ENCODE measurements around the gene PPP4R4. TPM values are rescaled to one million over a fixed set of nuclear protein-coding genes. Genes with fewer than 3 reads are reported as not detected.

PPP4R4 gene
- total and polyA plus RNA-seq, 4 donors, result 1.6 to 25.9 (median 3.8) TPM

DNA sequence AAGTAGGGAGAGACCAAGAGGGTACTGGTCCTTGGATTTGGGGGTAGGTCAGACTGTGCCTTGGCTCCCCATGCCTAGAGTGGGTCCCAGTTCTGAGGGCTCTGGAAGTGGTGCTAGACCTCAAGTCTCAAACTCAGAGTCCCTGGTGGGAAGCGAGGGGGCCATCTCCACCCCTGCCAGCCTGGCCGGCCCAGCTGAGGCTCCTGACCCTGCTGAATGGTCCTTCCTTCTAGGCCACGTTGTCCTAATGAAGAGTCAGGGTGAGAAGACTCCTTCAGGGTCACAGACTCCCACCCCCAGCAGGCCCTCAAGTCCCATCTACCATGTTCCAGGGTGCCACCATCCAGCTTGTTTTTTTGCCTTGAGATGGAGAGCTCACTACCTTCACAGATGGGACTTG, 136.1 kb downstream of the PPP4R4 start:
- H3K9me3 ChIP-seq (ENCODE audit: control insufficient read depth in 4 of 4, insufficient read depth in 3 of 4, low read length in 3 of 4), result peaks cover 0 to 16% (median 1%) of the 10 kb centered on the region in 4 donors
- no peaks in the 10 kb centered on the region for H3K36me3 ChIP-seq (ENCODE audit: control insufficient read depth in 4 of 4, insufficient read depth in 4 of 4, low read length in 4 of 4)
- no peak overlapping the region for H3K9ac ChIP-seq (ENCODE audit: insufficient read depth in 1 of 2, low read length in 2 of 2)
- H3K4me3 ChIP-seq, result no peak overlapping the region
- TF ChIP-seq, protein P1, sequence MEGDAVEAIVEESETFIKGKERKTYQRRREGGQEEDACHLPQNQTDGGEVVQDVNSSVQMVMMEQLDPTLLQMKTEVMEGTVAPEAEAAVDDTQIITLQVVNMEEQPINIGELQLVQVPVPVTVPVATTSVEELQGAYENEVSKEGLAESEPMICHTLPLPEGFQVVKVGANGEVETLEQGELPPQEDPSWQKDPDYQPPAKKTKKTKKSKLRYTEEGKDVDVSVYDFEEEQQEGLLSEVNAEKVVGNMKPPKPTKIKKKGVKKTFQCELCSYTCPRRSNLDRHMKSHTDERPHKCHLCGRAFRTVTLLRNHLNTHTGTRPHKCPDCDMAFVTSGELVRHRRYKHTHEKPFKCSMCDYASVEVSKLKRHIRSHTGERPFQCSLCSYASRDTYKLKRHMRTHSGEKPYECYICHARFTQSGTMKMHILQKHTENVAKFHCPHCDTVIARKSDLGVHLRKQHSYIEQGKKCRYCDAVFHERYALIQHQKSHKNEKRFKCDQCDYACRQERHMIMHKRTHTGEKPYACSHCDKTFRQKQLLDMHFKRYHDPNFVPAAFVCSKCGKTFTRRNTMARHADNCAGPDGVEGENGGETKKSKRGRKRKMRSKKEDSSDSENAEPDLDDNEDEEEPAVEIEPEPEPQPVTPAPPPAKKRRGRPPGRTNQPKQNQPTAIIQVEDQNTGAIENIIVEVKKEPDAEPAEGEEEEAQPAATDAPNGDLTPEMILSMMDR (IDR thresholded peaks at IDR 0.05; ENCODE audit: control extremely low read depth, extremely low read depth), result no peak
- H3K27me3 ChIP-seq (ENCODE audit: control insufficient read depth in 3 of 3, insufficient read depth in 3 of 3, low read length in 2 of 3), result no peaks in the 10 kb centered on the region
- ATAC-seq (ENCODE audit: insufficient read depth, low FRiP score), result no peak
- 86 to 87% methylated on average over 3 of the region's 3 CpGs for WGBS, 2 donors
- DNase-seq, result no peak
- H3K27ac ChIP-seq (ENCODE audit: low read depth in 1 of 2, low read length in 1 of 2), result no peak overlapping the region
- no peaks in the 10 kb centered on the region for H3K4me1 ChIP-seq (ENCODE audit: control insufficient read depth in 5 of 5, insufficient read depth in 5 of 5, low read length in 5 of 5)

DNA sequence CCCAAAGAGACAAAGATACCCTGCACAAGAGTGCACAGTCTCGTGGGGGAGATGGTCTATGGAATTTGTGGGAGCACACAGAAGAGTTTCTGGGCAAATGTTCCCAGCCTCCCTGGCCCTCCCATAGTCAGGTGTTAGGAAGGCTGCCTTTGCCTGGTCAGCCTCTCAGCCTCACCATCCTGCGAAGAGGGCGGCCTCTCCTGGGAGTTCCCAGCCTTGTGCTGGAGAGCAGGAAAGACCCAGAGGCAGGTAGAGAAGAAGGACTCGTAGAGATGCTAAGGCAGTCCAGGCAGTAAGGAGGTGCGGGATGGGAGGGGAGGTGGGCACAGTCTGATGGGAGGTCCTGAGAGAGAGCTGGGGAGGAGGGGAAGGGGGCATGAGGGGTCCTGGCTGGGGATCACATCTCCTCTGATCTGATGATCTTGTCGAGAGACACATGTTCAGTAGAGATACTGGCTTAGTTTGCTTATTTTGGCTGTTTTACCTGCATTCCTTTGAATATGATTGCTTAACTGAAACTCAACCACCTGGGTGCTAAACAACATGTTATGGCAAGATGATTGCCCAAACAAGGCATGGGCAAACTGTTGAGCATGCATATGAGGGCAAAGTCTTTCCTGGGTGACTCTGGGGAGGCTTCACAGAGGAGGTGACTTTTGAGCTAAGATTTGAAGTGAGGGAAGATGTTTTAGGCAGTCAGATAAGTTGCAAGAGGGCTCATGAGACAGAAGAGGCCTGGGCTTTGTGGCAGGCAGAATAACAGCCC, 138.5 kb downstream of the PPP4R4 start:
- H3K9ac ChIP-seq (ENCODE audit: insufficient read depth in 1 of 2, low read length in 2 of 2), result no peak overlapping the region

DNA sequence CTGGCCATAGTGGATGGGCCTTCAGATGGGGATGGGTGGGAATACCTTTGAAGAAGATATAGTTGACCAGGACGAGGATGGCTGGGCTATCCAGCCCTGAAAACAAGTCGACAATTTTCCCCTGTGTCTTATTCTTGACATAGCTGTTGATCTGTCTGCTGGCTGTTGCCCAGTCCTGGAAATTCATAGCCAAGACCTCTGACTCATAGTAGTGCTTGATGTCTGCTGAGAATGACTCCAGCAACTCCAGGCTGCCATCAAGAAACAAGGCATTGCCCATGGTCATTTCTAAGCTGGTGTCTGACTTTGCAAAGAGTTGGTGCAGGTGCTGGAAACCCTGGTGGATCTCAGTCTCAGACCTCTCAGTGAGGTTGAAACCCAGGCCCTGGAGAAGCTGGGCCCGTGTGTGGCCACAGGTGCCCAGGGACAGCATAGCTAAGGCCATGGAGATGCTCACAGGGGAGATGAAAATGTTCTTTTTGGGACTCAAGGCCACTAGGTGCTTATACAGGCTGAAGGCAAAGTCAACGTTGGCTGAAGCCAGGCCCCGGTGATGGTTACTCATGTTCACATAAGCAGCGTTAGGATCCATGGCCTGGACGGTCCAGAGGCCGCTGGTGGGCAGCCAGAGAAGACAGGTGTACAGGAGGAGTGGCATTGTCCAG, 140.0 kb downstream of the PPP4R4 start:
- Histone ChIP-seq H3K4me3 (no peak overlapping the region), H3K9me3 (ENCODE audit: control insufficient read depth in 4 of 4, insufficient read depth in 3 of 4, low read length in 3 of 4) (peaks cover 0 to 6% (median 0%) of the 10 kb centered on the region in 4 donors), H3K4me1 (ENCODE audit: control insufficient read depth in 5 of 5, insufficient read depth in 5 of 5, low read length in 5 of 5) (no peaks in the 10 kb centered on the region), H3K27ac (ENCODE audit: low read depth in 1 of 2, low read length in 1 of 2) (no peak overlapping the region), H3K36me3 (ENCODE audit: control insufficient read depth in 4 of 4, insufficient read depth in 4 of 4, low read length in 4 of 4) (no peaks in the 10 kb centered on the region), H3K27me3 (ENCODE audit: control insufficient read depth in 3 of 3, insufficient read depth in 3 of 3, low read length in 2 of 3) (no peaks in the 10 kb centered on the region), H3K9ac (ENCODE audit: insufficient read depth in 1 of 2, low read length in 2 of 2) (no peak overlapping the region)
- 80 to 90% methylated on average over 8 of the region's 8 CpGs for WGBS, 2 donors
- DNase-seq, result no peak
- TF ChIP-seq, protein P1 (IDR thresholded peaks at IDR 0.05; ENCODE audit: control extremely low read depth, extremely low read depth), result no peak
- no peak for ATAC-seq (ENCODE audit: insufficient read depth, low FRiP score)

More for the DNA sequence above, 138.5 kb downstream of the PPP4R4 start:
- no peak overlapping the region for H3K4me3 ChIP-seq
- 86 to 87% methylated on average over 6 of the region's 6 CpGs for WGBS, 2 donors
- no peaks in the 10 kb centered on the region for H3K4me1 ChIP-seq (ENCODE audit: control insufficient read depth in 5 of 5, insufficient read depth in 5 of 5, low read length in 5 of 5)
- ATAC-seq (ENCODE audit: insufficient read depth, low FRiP score) (no peak), DNase-seq (no peak)
- H3K27ac ChIP-seq (ENCODE audit: low read depth in 1 of 2, low read length in 1 of 2), result no peak overlapping the region
- TF ChIP-seq, protein P1 (IDR thresholded peaks at IDR 0.05; ENCODE audit: control extremely low read depth, extremely low read depth), result no peak
- H3K27me3 ChIP-seq (ENCODE audit: control insufficient read depth in 3 of 3, insufficient read depth in 3 of 3, low read length in 2 of 3), result no peaks in the 10 kb centered on the region
- peaks cover 0 to 16% (median 1%) of the 10 kb centered on the region in 4 donors for H3K9me3 ChIP-seq (ENCODE audit: control insufficient read depth in 4 of 4, insufficient read depth in 3 of 4, low read length in 3 of 4)
- H3K36me3 ChIP-seq (ENCODE audit: control insufficient read depth in 4 of 4, insufficient read depth in 4 of 4, low read length in 4 of 4), result no peaks in the 10 kb centered on the region

Data from lung (tissue), 12 donors.